Measurements from ENCODE around the gene MKI67. TPM values are rescaled to one million over a fixed set of nuclear protein-coding genes. Genes with fewer than 3 reads are reported as not detected.

MKI67 gene
- total and polyA plus RNA-seq, 2 donors (not counting 1 experiment from before 2014, with no cell fraction given) = 0.36 to 0.47 TPM

GRCh38 chr10:128054163-128054970, 71.9 kb downstream of the MKI67 start:
- Mint-ChIP-seq H3K4me3 (no peak overlapping the region), H3K9me3 (ENCODE audit: insufficient read depth) (no peaks in the 10 kb centered on the region), H3K27me3 (no peaks in the 10 kb centered on the region), H3K27ac (no peak overlapping the region), H3K4me1 (peaks cover 22% of the 10 kb centered on the region)
- H3K27me3 ChIP-seq (replicated peaks in 1 of 4; ENCODE audit: control extremely low read depth in 1 of 4, control insufficient read depth in 3 of 4, insufficient read depth in 4 of 4, low read length in 3 of 4) = no peaks in the 10 kb centered on the region
- no peak overlapping the region for H3K4me2 ChIP-seq (replicated peaks; ENCODE audit: low read depth, low read length, poor library complexity, severe bottlenecking)
- WGBS (ENCODE audit: insufficient coverage) = 93% methylated on average over 11 of the region's 16 CpGs
- no peak overlapping the region for H2AFZ ChIP-seq (ENCODE audit: insufficient read depth, low read depth, low read length, poor library complexity, severe bottlenecking)
- TF ChIP-seq CTCF (IDR thresholded peaks at IDR 0.05) (no peak), EZH2 (IDR thresholded peaks at IDR 0.05; ENCODE audit: borderline replicate concordance, insufficient read depth, low read depth, low read length, poor library complexity, severe bottlenecking) (no peak)
- no peak overlapping the region for H3K9ac ChIP-seq (ENCODE audit: low read length)
- intact Hi-C loops (cut with micrococcal nuclease) = no loop called here
- H4K20me1 ChIP-seq (ENCODE audit: control insufficient read depth, insufficient read depth, low read length, poor library complexity, severe bottlenecking) = peaks cover under 1% of the 10 kb centered on the region
- H3K4me3 ChIP-seq (ENCODE audit: control extremely low read depth in 1 of 5, extremely low read depth in 1 of 5, insufficient read depth in 1 of 5, low read depth in 2 of 5, low read length in 4 of 5) = no peak overlapping the region
- H3K27ac ChIP-seq (ENCODE audit: low read length in 2 of 2) = no peak overlapping the region
- no peak for ATAC-seq (ENCODE audit: low read depth)
- no peak for DNase-seq
- H3K79me2 ChIP-seq (ENCODE audit: control insufficient read depth, insufficient read depth, low read length) = peaks cover 17% of the 10 kb centered on the region
- H3K4me1 ChIP-seq (ENCODE audit: control insufficient read depth in 2 of 2, insufficient read depth in 2 of 2, low read length in 2 of 2) = peaks cover 7 to 27% of the 10 kb centered on the region in 2 donors
- POLR2A ChIA-PET = interaction anchor here (1.0 kb wide), 1 partner anchor 11 kb away, joined by 4 read pairs; no protein-coding TSS in a partner anchor
- CTCF ChIA-PET = interaction anchor here (1.1 to 1.9 kb wide), 2 partner anchors 15 to 19 kb away, joined by 4 to 10 read pairs; no protein-coding TSS in a partner anchor
- peaks cover 2 to 55% of the 10 kb centered on the region in 2 experiments for H3K36me3 ChIP-seq (replicated peaks in 1 of 2; ENCODE audit: control extremely low read depth in 1 of 2, control insufficient read depth in 1 of 2, extremely low read depth in 1 of 2, insufficient read depth in 2 of 2, low read length in 1 of 2)
- no peaks in the 10 kb centered on the region for H3K9me3 ChIP-seq (ENCODE audit: control extremely low read depth in 1 of 3, control insufficient read depth in 2 of 3, insufficient read depth in 1 of 3, low read length in 2 of 3)

GRCh38 chr10:128053356-128053755, 72.9 kb downstream of the MKI67 start:
- Mint-ChIP-seq H3K27me3 (no peaks in the 10 kb centered on the region), H3K9me3 (ENCODE audit: insufficient read depth) (no peaks in the 10 kb centered on the region), H3K4me3 (no peak overlapping the region), H3K4me1 (peaks cover 24% of the 10 kb centered on the region), H3K27ac (no peak overlapping the region)
- ATAC-seq (ENCODE audit: low read depth) = no peak
- Histone ChIP-seq H3K27me3 (replicated peaks in 1 of 4; ENCODE audit: control extremely low read depth in 1 of 4, control insufficient read depth in 3 of 4, insufficient read depth in 4 of 4, low read length in 3 of 4) (no peaks in the 10 kb centered on the region), H3K9ac (ENCODE audit: low read length) (no peak overlapping the region), H3K4me2 (replicated peaks; ENCODE audit: low read depth, low read length, poor library complexity, severe bottlenecking) (no peak overlapping the region), H3K9me3 (ENCODE audit: control extremely low read depth in 1 of 3, control insufficient read depth in 2 of 3, insufficient read depth in 1 of 3, low read length in 2 of 3) (no peaks in the 10 kb centered on the region), H3K79me2 (ENCODE audit: control insufficient read depth, insufficient read depth, low read length) (peaks cover 27% of the 10 kb centered on the region), H3K36me3 (replicated peaks in 1 of 2; ENCODE audit: control extremely low read depth in 1 of 2, control insufficient read depth in 1 of 2, extremely low read depth in 1 of 2, insufficient read depth in 2 of 2, low read length in 1 of 2) (peaks cover 2 to 58% of the 10 kb centered on the region in 2 experiments), H3K4me3 (ENCODE audit: control extremely low read depth in 1 of 5, extremely low read depth in 1 of 5, insufficient read depth in 1 of 5, low read depth in 2 of 5, low read length in 4 of 5) (no peak overlapping the region), H4K20me1 (ENCODE audit: control insufficient read depth, insufficient read depth, low read length, poor library complexity, severe bottlenecking) (peaks cover 6% of the 10 kb centered on the region), H3K27ac (ENCODE audit: low read length in 2 of 2) (no peak overlapping the region), H2AFZ (ENCODE audit: insufficient read depth, low read depth, low read length, poor library complexity, severe bottlenecking) (no peak overlapping the region), H3K4me1 (ENCODE audit: control insufficient read depth in 2 of 2, insufficient read depth in 2 of 2, low read length in 2 of 2) (peaks cover 17 to 28% of the 10 kb centered on the region in 2 donors)
- intact Hi-C loops (cut with micrococcal nuclease) = no loop called here
- TF ChIP-seq CTCF (IDR thresholded peaks at IDR 0.05) (no peak), EZH2 (IDR thresholded peaks at IDR 0.05; ENCODE audit: borderline replicate concordance, insufficient read depth, low read depth, low read length, poor library complexity, severe bottlenecking) (no peak)
- WGBS (ENCODE audit: insufficient coverage) = 98% methylated on average over 4 of the region's 7 CpGs
- POLR2A ChIA-PET = no interaction called here
- no peak for DNase-seq
- CTCF ChIA-PET = interaction anchor here (1.9 to 3.1 kb wide), 2 partner anchors 15 to 18 kb away, joined by 10 to 16 read pairs; no protein-coding TSS in a partner anchor

Data from B cell (primary cell).